DMS153 (cell line): ENCODE results near the gene ZFYVE28.
A peak's percentile ranks its signal among the peaks of the same experiment; 100 is the strongest.
"Not testable (repeated sequence)": the region's sequence is repeated elsewhere in the genome, so short reads cannot be mapped to it uniquely, and the experiment has no call there.

Source experiments
- DNase-seq: peaks from one replicate; lab custom pipeline; 2025; lab: John Stamatoyannopoulos, UW

ZFYVE28 gene

GRCh38 chr4:2247128-2248043, 171.1 kb downstream of the ZFYVE28 start:
- DNase-seq, result no peak

GRCh38 chr4:2246384-2247127, 171.9 kb downstream of the ZFYVE28 start:
- DNase-seq, result no peak

GRCh38 chr4:2245787-2246275, 172.6 kb downstream of the ZFYVE28 start:
- DNase-seq, result no peak

- no peak for DNase-seq
These were observed 173.2 kb downstream of the ZFYVE28 start for GRCh38 chr4:2245057-2245786.

- no peak for DNase-seq
These were observed 174.6 kb downstream of the ZFYVE28 start for GRCh38 chr4:2243681-2244380.

- DNase-seq, result peak; percentile 80
These were observed 176.8 kb downstream of the ZFYVE28 start, which contains the start of the genes HAUS3 and POLN for GRCh38 chr4:2241410-2242353. Gene HAUS3 (minus strand): TSS chr4:2242121. CDS start chr4:2240946, 1,175 bp downstream. Gene POLN (minus strand): TSS chr4:2242121. CDS start chr4:2229231, 12,890 bp downstream.

GRCh38 chr4:2241003-2241402, 177.4 kb downstream of the ZFYVE28 start:
- no peak for DNase-seq

- no peak for DNase-seq
These were observed 181.3 kb downstream of the ZFYVE28 start for GRCh38 chr4:2236944-2237666.

GRCh38 chr4:2231082-2231481, 187.4 kb downstream of the ZFYVE28 start:
- DNase-seq, result no peak

- no peak for DNase-seq
These were observed 192.2 kb downstream of the ZFYVE28 start for GRCh38 chr4:2226261-2226660.

- DNase-seq, result no peak
These were observed 195.6 kb downstream of the ZFYVE28 start for GRCh38 chr4:2222838-2223237.

GRCh38 chr4:2221378-2221777, 197.1 kb downstream of the ZFYVE28 start:
- not testable (repeated sequence) for DNase-seq

- DNase-seq, result peak; percentile 13
These were observed 198.3 kb downstream of the ZFYVE28 start for GRCh38 chr4:2220016-2220630.
